Measurements from ENCODE around the gene CIB4. TPM values are rescaled to one million over a fixed set of nuclear protein-coding genes. Genes with fewer than 3 reads are reported as not detected.
"Not testable (repeated sequence)": the region's sequence is repeated elsewhere in the genome, so short reads cannot be mapped to it uniquely, and the experiment has no call there.

The CIB4 gene
- total RNA-seq, 2 experiments from 2014 or later, result not detected

DNA sequence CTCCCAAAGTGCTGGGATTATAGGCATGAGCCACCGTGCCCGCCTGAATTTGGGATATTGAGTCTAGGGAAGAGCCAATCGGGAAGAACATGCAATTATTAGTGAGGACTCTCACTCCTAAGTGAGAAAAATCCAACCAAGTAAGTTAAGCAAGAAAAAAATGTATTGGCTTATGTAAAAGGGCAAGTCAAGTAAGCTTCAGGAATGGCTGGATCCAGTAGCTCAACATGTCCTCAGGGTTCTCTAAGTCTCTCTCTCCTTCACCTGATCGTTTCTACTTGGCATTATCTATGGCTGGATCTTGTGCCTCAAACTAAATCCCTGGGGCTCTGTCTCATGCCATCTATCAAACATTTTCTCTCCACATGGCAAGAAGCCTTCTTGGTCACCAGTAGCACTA, 16.1 kb upstream of the CIB4 start:
- no peak overlapping the region for H3K4me3 Mint-ChIP-seq
- no peaks in the 10 kb centered on the region for H3K4me1 Mint-ChIP-seq
- peaks cover 9% of the 10 kb centered on the region for H3K27me3 Mint-ChIP-seq
- no peak for DNase-seq
- CTCF ChIA-PET, result interaction anchor here (1.2 kb wide), 2 partner anchors 10 to 19 kb away, joined by 3 read pairs; no protein-coding TSS in a partner anchor
- peaks cover 11% of the 10 kb centered on the region for H3K9me3 Mint-ChIP-seq
- POLR2A ChIA-PET, result no interaction called here
- H3K27ac Mint-ChIP-seq, result no peak overlapping the region
- no peaks in the 10 kb centered on the region for H3K36me3 Mint-ChIP-seq (ENCODE audit: low read depth)

DNA sequence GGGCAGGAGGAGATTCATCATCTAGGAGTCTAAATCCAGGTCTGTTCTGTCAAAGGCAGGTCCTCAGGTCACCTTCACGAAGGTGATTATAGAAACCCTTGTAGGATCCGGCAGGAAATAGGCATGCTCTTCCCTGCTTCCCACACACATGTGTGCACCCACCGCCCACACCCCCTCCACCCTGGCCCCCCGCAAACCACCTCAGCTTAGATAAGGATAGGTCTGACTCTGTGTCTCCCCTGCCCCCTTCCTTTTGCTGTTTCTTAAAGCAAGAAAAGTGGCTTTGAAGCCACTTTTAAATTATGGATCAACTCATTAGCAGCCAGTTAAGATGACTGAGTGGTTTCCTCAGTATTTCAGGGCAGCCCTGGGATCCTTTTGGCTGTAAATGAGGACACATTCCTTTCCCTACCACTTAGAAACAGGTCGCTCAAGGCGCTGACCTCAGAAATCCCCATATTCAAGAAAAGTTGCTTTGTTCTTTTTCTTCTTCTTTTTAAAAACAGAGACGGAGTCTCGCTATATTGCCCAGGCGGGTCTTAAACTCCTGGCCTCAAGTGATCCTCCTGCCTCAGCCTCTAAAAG, 14.5 kb upstream of the CIB4 start:
- Mint-ChIP-seq H3K36me3 (ENCODE audit: low read depth) (no peaks in the 10 kb centered on the region), H3K9me3 (peaks cover 11% of the 10 kb centered on the region), H3K4me3 (no peak overlapping the region), H3K27me3 (peaks cover 9% of the 10 kb centered on the region), H3K4me1 (no peaks in the 10 kb centered on the region), H3K27ac (no peak overlapping the region)
- ChIA-PET POLR2A (no interaction called here), CTCF (interaction anchor here (1.2 kb wide), 1 partner anchor 18 kb away, joined by 3 read pairs; no protein-coding TSS in a partner anchor)
- DNase-seq, result no peak

DNA sequence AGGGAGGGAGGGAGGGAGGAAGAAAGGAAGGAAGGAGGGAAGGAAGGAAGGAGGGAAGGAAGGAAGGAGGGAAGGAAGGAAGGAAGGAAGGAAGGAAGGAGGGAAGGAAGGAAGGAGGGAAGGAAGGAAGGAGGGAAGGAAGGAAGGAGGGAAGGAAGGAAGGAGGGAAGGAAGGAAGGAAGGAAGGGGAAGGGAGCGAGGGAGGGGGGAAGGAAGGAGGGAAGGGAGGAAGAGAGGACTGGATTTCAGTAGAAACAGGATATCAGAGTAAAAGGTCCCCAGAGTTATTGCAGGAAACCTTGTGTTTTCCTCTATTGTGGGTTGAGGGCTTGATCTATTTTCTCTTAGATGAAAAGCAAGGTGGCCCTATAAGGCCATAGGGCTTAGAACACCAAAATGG, 14.0 kb upstream of the CIB4 start:
- H3K4me3 Mint-ChIP-seq; H3K27ac Mint-ChIP-seq; POLR2A ChIA-PET; H3K9me3 Mint-ChIP-seq; H3K36me3 Mint-ChIP-seq (ENCODE audit: low read depth); H3K27me3 Mint-ChIP-seq; DNase-seq; H3K4me1 Mint-ChIP-seq; CTCF ChIA-PET: not testable (repeated sequence)

DNA sequence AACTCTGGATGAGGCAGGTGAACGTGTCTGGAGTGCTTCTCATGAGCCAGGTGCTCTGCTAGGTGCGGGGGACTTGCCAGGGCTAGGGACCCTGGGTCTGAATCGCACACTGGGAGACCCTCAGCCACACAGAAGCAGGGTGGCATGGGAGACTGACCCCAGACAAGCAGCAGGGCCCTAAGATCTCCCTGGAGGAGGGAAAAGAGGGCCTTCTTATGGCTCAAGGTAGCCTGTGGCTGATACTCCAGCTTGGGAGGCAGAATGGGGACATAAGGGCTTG, 12.8 kb upstream of the CIB4 start:
- CTCF ChIA-PET, result interaction anchor here (0.9 kb wide), 1 partner anchor 76 kb away, joined by 3 read pairs; no protein-coding TSS in a partner anchor
- Mint-ChIP-seq H3K9me3 (peaks cover under 1% of the 10 kb centered on the region), H3K4me3 (no peak overlapping the region), H3K4me1 (no peaks in the 10 kb centered on the region), H3K27ac (no peak overlapping the region), H3K36me3 (ENCODE audit: low read depth) (no peaks in the 10 kb centered on the region), H3K27me3 (peaks cover 2% of the 10 kb centered on the region)
- no peak for DNase-seq
- POLR2A ChIA-PET, result no interaction called here

DNA sequence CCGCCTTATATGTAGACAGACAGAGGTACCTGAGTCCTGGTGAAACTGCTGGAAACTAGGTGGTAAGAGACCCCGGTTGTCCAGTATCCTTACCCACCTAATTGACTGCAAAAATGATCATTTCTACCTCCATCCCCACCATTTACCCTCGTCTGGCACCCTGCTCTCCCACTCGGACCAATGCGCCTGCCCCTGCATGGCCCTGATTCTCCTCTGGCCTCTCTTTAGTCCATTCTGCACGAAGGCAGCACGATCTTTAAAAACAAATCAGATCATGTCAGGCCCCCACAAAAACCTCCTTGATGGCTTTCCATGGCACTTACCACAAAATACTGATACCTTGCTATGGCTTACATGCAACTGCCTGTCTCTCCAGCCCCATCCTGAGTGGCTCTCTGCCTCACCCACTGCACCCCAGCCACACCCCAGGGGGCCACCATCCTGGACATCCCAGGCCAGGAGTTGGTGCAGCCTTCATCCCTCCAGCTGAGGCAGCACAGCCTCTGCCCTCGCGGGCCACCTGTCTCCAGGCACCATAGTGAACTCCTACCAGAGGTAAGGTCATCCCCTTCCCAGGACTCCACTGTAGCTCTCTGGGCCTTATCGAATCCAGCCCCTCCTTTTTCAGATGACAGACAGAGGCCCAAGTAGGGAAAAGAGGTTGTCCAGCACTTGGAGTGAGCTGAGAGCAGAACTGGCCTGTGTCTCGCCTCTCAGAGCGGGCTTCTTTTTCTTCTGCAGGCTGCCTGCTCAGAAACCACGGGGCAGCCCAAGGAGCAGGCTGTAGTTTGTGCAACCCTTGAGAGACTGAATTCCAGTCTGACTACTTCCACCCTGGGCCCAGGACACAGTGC, 12.3 kb upstream of the CIB4 start:
- ChIA-PET POLR2A (no interaction called here), CTCF (no interaction called here)
- DNase-seq, result no peak
- Mint-ChIP-seq H3K4me1 (no peaks in the 10 kb centered on the region), H3K27ac (no peak overlapping the region), H3K9me3 (no peaks in the 10 kb centered on the region), H3K36me3 (ENCODE audit: low read depth) (no peaks in the 10 kb centered on the region), H3K27me3 (peaks cover 2% of the 10 kb centered on the region), H3K4me3 (no peak overlapping the region)

DNA sequence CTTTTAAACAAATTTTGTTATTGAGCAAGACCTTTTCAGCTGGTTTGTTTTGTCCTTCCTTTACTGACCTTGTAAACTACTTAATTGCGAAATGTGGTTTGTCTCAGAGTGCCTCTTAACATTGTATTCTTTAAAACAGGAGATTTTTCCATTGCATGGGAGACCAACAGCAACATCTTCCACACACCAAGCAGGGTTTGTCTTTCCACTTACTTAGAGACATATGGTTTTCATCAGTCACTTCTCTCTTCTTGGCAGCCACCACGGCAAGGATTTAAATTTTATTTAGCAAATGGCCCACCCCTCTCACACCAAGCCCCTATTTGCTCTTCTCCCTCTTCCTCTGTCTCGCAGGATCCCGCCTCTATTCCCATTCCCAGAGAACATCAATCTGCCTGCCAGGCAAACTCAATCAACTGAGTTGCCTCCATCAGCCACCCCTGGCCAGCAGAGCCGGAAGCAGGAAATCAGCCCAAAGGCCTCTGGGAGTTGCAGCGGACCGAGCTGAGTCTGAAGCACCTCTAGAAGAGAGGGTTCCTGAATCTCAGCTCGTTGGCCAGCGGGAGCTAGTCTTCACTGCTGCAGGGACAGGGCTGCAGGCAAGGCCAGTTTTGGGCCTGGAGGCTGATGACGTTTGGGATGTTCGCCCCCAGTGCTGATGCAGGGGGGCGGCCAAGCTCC, 11.3 kb upstream of the CIB4 start:
- no peaks in the 10 kb centered on the region for H3K4me1 Mint-ChIP-seq
- ChIA-PET POLR2A (no interaction called here), CTCF (no interaction called here)
- H3K36me3 Mint-ChIP-seq (ENCODE audit: low read depth), result no peaks in the 10 kb centered on the region
- DNase-seq, result no peak
- H3K4me3 Mint-ChIP-seq, result no peak overlapping the region
- peaks cover 2% of the 10 kb centered on the region for H3K27me3 Mint-ChIP-seq
- H3K9me3 Mint-ChIP-seq, result no peaks in the 10 kb centered on the region
- no peak overlapping the region for H3K27ac Mint-ChIP-seq

DNA sequence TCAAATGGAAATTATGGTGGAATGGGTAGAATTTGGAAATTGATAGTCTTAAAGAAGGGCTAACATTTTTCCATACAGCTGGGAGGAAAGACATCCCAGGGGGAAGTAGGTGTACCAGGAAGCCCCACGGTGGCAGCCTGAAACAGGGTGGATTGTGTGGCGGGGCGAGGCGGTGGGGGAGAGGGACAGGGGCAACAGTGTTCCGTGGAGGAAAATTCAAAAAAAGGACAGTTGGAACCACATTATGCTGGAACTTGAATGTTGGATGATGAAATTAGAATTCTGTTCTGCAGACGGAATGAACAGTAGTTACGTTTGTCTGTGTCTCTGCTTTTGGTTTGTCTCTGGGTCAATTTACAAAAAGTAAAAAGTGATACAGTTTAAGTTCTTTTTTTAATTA, 10.6 kb upstream of the CIB4 start:
- Mint-ChIP-seq H3K36me3 (ENCODE audit: low read depth) (no peaks in the 10 kb centered on the region), H3K4me1 (no peaks in the 10 kb centered on the region), H3K9me3 (no peaks in the 10 kb centered on the region), H3K27me3 (peaks cover 2% of the 10 kb centered on the region), H3K27ac (no peak overlapping the region), H3K4me3 (no peak overlapping the region)
- POLR2A ChIA-PET, result no interaction called here
- DNase-seq, result no peak
- CTCF ChIA-PET, result no interaction called here

DNA sequence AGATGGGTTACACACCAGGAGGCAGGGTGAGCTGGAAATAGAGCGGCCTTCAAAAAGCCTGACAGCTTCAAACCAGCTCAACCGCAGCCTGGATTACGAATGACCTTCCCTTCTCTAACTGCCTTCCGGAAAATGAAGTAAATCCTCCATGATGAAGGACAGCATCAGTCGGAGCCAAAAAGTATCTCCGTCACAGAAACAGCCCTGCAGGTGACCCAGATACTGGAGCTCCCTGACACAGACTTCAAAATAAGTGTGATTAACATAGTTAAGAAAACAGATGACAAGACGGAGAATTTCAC, 10.3 kb upstream of the CIB4 start:
- H3K4me1 Mint-ChIP-seq, result no peaks in the 10 kb centered on the region
- H3K36me3 Mint-ChIP-seq (ENCODE audit: low read depth), result no peaks in the 10 kb centered on the region
- no peak for DNase-seq
- CTCF ChIA-PET, result interaction anchor here (1.2 kb wide), 1 partner anchor 14 kb away, joined by 3 read pairs; no protein-coding TSS in a partner anchor
- POLR2A ChIA-PET, result no interaction called here
- H3K9me3 Mint-ChIP-seq, result no peaks in the 10 kb centered on the region
- H3K4me3 Mint-ChIP-seq, result no peak overlapping the region
- no peak overlapping the region for H3K27ac Mint-ChIP-seq
- H3K27me3 Mint-ChIP-seq, result peaks cover 4% of the 10 kb centered on the region

DNA sequence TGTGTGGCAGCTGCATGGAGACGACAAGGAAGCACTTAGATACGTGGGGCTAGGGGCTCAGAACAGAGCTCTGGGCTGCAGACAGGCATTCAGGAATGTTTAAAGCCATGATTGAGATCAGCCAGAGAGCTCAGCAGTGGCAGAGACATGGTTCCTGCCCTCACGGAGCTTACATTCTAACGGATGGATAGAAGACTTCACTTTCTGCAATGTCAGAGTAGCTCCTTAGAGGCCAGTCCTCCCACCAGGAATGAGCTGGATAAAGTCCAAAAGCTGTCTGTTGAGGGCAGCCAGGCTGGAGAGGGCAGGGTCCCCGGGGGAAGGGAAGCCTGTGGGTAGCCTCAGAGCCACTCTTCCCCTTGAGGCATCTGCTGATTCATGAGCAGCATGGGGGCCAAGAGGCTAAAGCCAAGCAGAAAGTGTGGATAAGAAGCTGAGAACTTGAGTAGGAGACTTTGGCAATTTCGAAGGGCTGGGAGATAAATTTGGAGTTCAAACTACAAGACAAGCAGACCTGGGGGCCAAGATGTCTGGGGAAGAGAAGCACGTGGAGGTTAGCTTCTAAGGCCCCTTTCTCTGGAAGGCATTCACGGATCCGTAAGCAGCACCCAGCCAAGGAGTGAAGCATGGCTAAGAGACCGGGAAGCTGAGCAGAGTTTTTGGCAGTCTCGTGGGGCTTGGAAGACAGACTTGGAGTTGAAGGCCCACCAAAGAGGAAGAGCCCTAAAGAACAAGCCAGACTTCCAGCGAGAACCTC, 9.7 kb upstream of the CIB4 start:
- CTCF ChIA-PET, result interaction anchor here (1.2 kb wide), 1 partner anchor 13 kb away, joined by 3 read pairs; no protein-coding TSS in a partner anchor
- Mint-ChIP-seq H3K27me3 (peaks cover 6% of the 10 kb centered on the region), H3K4me3 (no peak overlapping the region), H3K27ac (no peak overlapping the region), H3K36me3 (ENCODE audit: low read depth) (no peaks in the 10 kb centered on the region), H3K9me3 (no peaks in the 10 kb centered on the region), H3K4me1 (no peaks in the 10 kb centered on the region)
- no peak for DNase-seq
- POLR2A ChIA-PET, result no interaction called here

DNA sequence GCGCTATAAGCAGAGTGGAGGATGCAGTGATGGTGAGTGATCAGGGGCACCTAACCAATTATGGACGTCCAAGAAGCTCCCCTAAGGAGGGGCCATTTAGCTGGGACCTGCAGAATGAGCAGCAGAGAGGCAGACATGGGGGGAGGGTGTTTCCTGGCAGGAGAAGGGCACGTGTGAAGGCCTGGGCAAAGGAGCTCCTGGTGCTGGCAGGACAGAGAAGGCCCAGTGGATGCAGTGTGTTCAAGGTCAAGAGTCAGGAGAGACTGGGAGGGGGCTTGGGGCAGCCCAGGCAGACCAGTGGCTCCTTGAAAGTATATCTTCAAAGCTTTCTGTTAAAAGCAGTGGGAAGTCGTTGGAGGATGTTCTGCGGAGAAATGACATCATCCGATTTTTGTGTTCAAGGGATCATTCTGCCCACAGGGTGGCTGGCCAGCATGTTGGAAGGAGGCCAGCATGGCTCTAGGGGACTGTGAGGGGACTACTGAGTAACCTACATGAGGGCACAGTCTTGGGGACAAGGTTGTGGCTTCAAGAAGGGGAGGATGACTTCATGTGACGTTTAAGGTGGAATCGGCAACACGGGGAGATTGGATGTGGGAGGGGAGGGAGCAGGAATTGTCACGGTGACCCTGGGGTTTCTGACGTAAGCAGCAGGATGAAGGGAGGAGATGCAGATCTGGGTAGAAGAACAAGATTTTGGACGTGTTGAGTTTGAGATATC, 9.0 kb upstream of the CIB4 start:
- H3K4me3 Mint-ChIP-seq, result no peak overlapping the region
- ChIA-PET CTCF (interaction anchor here (1.1 to 1.2 kb wide), 2 partner anchors 13 to 25 kb away, joined by 3 to 4 read pairs; no protein-coding TSS in a partner anchor), POLR2A (no interaction called here)
- H3K4me1 Mint-ChIP-seq, result no peaks in the 10 kb centered on the region
- H3K36me3 Mint-ChIP-seq (ENCODE audit: low read depth), result no peaks in the 10 kb centered on the region
- H3K27ac Mint-ChIP-seq, result no peak overlapping the region
- H3K27me3 Mint-ChIP-seq, result peaks cover 12% of the 10 kb centered on the region
- no peak for DNase-seq
- H3K9me3 Mint-ChIP-seq, result no peaks in the 10 kb centered on the region

DNA sequence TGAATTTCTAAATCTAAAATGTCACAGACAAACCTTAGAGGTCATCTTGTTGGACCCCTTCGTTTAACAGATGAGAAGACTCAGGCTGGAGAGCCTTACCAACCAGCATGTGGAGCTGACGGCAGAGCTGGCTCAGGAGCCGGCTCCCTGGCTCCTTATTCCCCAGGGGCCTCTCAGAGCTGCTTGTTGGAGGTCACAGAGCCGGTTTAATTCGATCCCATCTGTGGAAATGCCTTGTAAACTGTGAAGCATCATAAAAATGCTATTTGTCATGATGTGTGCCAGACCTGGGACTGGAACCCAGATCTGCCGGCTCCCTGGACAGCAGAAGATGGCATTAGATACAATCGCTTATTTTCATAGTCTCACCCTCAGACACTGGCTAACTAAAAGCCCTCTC, 8.2 kb upstream of the CIB4 start:
- H3K27ac Mint-ChIP-seq, result no peak overlapping the region
- no peak overlapping the region for H3K4me3 Mint-ChIP-seq
- ChIA-PET CTCF (interaction anchor here (1.1 kb wide), 1 partner anchor 26 kb away, joined by 4 read pairs; no protein-coding TSS in a partner anchor), POLR2A (no interaction called here)
- H3K27me3 Mint-ChIP-seq, result peaks cover 18% of the 10 kb centered on the region
- H3K36me3 Mint-ChIP-seq (ENCODE audit: low read depth), result no peaks in the 10 kb centered on the region
- DNase-seq, result no peak
- H3K9me3 Mint-ChIP-seq, result no peaks in the 10 kb centered on the region
- no peaks in the 10 kb centered on the region for H3K4me1 Mint-ChIP-seq

DNA sequence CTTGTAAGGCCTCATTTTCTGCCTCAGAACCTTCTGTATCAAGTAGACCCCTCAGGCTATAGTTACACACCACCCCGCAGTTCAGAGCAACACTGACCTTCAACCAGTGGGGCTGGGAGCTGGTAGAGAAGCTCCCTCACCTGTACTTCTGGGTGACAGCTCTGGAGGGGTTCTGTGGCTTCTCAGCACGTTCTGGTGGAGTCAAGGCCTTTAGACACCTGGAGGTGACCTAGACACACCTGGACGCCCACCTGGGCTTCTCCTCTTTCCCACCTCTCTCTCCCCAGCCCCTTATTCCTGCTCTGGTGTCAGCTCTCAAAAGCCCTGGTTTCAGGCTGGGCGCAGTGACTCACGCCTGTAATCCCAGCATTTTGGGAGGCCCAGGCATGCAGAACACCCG, 7.3 kb upstream of the CIB4 start:
- ChIA-PET POLR2A (no interaction called here), CTCF (interaction anchor here (1.5 kb wide), 1 partner anchor 9 kb away, joined by 3 read pairs; no protein-coding TSS in a partner anchor)
- Mint-ChIP-seq H3K4me3 (no peak overlapping the region), H3K27ac (no peak overlapping the region), H3K9me3 (no peaks in the 10 kb centered on the region), H3K27me3 (peaks cover 22% of the 10 kb centered on the region), H3K36me3 (ENCODE audit: low read depth) (no peaks in the 10 kb centered on the region), H3K4me1 (no peaks in the 10 kb centered on the region)
- DNase-seq, result no peak

Measured in activated CD4-positive, alpha-beta T cell treated with anti-CD3 and anti-CD28 coated beads, Interleukin-2, amount 10 ng/mL, durations not matched to agents 7 days and 5 days (primary cell).